HG03460 (cell line): ENCODE results near the gene GPR157.
"Not testable (repeated sequence)": the region's sequence is repeated elsewhere in the genome, so short reads cannot be mapped to it uniquely, and the experiment has no call there.

Experiments
- ATAC-seq: cut with Tn5 transposase; IDR thresholded peaks from one replicate; pipeline ENCODE4 v1.9.1; 2021; ENCODE audit not compliant: unreplicated experiment

GPR157 gene, protein sequence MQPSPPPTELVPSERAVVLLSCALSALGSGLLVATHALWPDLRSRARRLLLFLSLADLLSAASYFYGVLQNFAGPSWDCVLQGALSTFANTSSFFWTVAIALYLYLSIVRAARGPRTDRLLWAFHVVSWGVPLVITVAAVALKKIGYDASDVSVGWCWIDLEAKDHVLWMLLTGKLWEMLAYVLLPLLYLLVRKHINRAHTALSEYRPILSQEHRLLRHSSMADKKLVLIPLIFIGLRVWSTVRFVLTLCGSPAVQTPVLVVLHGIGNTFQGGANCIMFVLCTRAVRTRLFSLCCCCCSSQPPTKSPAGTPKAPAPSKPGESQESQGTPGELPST

DNA sequence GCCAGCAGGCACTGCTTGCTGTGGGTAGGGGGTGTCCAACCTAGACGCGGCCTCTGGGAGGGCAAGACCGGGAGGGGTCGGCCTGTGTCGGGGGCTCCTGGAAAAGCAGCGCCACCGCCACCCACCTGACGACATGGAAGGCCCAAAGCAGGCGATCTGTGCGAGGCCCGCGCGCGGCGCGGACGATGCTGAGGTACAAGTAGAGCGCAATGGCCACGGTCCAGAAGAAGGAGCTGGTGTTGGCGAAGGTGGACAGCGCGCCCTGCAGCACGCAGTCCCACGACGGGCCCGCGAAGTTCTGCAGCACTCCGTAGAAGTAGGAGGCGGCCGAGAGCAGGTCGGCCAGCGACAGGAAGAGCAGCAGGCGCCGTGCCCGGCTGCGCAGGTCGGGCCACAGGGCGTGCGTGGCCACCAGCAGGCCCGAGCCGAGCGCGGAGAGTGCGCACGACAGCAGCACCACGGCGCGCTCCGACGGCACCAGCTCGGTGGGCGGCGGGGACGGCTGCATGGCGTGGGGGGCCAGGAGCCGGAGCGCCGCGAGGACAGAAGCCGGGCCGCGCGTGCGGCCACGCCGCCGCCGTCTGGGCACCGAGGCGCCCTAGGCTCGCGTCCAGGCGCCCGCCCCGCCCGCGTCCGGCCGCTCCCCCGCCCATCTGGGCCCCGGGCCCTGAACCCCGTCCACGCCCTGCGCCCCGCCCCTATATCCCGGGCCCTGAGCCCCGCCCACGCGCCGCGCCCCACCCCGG lies at the start of gene GPR157:
TSS of gene GPR157 (minus strand) at position 583 of the 746 bp plus-strand sequence. CDS start at position 508, 75 bp downstream.
- peak; percentile 62 for ATAC-seq

DNA sequence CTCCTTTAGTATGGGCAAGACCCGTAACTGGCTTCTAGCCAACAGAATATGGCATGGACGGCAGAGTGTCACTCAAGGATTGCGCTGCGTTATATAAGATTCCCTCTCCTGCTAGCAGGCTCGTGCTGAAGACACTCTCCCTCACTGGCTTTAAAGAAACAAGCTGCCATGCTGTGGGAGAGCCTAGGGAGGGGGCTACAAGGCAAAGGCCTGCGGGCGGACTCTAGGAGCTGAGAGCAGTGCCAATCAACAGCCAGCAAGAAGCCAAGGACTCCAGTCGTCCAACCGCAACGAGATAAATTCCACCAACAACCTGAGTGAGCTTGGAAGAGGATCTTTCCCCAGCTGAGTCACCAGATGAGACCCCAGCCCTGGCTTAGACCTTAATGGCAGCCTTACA lies 45.9 kb upstream of the GPR157 start:
- no peak for ATAC-seq

DNA sequence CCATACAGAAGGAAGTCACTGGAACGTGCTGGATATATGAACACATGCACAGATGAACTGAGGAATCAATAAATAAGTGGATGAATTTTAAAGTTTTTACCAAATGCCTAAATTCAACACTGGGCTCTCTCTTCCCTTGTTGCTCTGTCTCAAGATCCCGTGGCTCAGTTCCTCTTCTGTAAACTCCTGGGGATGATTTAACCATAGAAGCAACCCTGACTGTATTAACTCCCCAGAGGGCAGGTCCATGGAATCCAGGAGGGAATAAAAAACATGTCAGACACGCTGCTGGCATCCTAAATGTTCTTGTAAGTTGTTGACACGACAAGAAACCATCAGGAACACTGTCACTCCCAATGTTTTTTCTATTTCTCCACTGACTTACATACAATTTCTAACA lies 45.3 kb upstream of the GPR157 start:
- ATAC-seq: no peak

DNA sequence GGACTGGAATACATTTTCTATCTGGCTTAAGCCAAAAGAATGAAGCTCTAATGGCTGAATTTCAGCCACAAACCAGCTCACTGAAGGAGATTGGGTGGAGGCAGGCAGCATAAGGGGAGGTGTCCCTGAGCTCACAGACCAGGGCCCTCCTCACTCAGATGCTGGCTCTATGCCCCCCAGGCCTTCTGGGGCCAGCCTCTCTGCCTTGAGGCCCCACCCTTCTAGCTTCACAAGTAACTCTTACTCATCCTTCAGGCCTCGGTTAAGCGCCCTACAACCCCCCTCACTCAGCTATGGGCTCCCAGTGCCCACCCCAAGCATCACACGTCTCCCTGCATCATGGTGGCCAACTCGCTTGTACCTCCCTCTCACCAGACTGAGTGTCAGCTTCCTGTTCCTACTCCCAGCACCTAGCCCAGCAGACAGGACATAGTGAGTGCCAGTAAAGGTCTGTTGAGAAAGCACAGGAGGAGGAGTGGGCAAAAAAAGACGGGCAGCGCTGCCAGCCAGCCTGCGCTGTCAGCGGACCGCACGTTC lies 40.8 kb upstream of the GPR157 start:
- no peak for ATAC-seq

DNA sequence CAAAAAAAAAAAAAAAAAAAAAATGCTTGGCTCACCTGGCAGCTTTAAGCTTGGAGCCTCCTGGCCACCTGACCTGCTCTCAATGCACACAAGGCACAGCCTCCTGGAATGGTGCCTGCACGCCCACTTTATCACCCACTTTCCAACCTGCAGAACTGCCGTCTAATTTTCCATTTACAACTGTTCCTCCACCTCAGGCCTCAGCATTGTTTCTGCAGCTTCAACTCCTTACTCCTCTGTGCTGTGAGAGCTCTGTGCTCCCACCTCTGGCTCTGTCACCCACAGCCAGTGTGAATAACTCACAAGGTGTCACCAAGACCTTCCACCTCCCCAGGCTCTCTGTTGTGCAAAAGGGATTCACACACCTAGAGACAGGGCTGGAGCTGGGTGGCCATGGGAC lies 38.7 kb upstream of the GPR157 start:
- ATAC-seq: no peak

DNA sequence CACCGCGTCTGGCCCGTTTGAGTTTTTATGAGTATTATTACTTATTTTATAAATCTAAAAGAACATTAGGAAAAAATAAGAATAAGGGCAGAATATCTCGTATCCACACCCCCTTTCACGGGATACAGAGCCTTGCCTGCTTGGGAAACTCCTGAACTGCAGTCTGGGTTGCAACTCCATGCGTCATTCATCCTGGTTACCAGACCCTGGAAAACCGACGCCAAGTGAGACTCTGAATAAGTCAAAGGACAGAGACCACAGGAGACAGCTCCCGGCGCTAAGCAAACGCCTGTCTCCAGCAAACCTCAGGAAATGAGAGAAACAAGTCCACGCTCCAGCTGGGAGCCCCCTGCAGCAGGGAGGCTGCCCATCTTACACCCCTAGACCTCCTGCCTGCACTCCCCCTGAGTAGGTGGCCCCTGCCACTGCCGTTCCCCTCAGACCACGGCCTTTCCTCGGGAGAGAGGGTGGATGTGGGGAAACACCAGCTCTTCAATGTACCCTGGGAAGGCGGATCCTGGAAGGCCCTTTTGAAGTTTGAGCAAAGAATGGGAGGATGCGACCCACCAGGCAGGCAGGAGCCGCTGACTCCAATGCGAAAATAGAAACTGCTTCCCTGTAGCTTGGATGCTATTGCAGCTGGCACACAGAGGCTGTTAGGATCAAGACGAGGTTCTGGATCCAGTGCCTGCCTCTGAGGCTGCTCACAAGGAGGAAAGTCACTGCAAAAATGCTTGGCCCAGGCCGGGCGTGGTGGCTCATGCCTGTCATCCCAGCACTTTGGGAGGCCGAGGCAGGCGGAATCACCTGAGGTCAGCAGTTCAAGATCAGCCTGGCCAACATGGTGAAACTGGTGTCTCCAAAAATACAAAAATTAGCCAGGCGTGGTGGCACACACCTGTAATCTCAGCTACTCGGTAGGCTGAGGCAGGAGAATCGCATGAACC lies 37.7 kb upstream of the GPR157 start:
- ATAC-seq: no peak

DNA sequence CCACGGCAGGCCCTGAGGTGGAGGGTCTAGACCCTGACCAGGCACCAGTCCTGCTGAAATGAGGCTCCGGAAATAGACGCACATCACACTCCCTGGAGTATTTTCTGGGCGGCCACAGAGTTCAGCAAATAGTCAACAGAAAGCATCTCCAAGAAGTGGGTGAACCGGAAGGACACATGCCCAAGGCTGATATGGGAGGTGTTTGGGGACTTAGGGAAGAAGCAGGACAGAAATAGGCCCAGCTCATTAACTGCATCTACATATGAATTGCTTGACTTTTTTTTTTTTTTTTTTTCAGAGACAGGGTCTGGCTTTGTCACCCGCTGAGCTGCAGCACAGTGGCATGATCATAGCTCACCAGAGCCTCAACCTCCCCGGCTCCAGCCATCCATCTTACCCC lies 36.5 kb upstream of the GPR157 start:
- no peak for ATAC-seq

DNA sequence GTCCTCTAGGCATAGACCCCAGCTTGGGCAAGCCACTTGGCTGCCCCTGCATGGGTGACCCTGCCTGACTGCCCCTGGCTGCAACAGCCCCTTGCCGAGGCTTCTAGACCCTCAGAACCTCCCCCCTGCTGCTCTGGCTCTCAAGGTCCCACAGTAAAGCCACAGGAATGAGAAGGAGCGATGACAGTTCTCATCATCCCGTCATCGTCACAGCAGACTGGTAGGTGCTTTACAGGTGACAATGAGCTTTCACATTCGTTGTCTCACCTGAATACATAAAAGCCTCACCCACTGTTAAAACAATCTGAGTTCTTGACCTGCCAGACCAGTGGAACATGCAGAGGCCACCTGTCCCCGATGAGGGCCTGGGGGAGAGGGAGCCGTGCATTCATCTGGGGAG lies 36.0 kb upstream of the GPR157 start:
- no peak for ATAC-seq

DNA sequence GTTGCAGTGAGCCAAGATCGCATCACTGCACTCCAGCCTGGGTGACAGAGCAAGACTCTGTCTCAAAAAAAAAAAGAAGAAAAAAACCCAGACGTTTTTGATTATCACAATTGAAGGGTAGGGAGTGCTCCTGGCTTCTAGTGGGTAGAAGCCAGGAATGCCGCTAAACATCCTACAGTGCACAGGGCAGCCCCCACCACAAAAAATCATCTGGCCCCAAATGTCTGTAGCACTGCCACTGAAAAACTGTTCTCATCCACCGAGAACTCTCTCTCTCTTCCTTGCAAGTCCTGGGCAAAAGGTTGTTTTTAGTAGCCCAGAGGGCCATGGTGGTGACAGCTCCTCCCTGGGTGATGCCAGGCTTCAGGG lies 35.6 kb upstream of the GPR157 start:
- no peak for ATAC-seq

DNA sequence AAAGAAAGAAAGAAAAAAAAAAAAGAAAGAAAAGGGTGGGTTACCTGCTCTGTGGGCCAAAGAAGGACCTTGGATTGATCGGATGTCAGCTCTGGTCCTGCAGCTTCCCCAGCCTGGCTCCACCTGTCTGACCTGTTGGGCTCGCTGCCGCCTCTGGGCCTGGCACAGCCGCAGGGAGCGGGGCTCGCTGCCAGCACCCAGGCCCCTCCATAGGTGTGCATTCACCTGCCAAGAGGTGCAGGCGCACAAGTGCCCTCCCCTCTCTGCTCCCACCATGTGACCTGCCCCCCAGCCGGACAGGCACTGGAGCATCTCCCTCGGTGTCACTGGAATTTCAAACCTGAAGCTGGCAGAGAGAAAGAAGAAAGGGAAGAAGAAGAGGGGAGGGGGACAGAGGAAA lies 33.1 kb upstream of the GPR157 start:
- ATAC-seq: no peak

DNA sequence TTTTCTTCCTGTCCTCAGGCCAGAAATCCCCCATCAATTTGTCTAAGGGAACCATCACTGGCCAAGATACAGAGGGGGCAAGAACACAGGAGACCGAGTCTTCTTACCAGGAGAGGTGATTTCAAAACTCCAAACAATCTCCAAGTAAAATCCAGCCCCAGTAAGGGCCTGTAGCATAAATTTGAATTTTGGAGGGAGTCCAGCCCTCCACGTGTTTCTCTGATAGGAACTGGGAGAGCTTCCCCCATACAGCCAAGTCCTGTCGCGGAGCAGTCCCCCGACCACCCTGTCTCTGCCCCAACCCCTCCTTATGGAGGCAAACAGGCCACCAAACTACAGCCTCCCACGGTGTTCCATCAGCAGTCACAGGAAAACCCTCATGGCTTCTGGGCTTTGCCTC lies 32.4 kb upstream of the GPR157 start:
- ATAC-seq: no peak

DNA sequence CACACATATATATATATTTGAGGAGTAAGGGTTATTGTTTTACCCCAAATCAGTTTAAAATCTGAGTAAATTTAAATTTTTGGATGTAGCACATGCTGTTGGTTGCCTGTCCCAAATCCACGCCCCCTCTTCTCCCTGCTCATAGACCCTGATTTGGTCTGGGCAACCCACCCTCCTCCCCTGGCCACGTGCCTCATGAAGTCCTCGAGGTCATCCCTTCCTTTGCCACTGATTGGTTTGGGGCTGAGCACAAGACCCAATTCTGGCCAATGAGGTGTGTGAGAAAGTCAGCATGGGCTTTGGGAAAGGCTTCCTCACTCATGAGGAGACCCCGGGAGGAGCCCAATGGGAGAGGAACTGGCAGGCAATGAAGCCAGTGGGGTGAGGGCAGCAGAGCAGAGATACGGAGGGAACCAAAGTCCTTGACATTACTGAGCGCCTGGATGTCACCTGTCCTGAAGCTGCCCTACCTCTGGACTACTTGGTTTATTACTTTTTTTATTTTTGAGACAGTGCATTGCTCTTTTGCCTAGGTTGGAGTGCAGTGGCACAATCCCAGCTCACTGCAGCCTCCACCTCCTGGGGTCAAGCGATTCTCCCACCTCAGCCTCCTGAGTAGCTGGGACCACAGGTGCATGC lies 31.3 kb upstream of the GPR157 start:
- ATAC-seq: no peak

DNA sequence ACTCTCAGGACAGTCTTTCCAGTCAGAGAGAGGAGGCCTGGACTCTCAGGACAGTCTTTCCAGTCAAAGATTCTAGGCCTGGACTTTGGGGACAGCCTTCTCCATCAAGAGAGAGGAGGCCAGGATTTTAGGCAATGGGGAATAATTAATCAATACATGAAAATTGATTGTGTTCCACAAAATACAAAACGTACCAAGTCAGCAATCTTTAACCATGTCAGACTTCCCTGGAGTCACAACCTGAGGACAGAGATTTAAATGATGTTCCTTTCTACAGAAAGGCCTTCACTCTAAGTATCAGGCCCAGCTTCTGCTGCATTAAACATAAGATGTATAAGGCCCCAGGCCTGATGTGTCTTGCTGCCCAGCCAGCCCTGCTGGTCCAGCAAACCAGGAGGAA lies 27.0 kb upstream of the GPR157 start:
- ATAC-seq: no peak

DNA sequence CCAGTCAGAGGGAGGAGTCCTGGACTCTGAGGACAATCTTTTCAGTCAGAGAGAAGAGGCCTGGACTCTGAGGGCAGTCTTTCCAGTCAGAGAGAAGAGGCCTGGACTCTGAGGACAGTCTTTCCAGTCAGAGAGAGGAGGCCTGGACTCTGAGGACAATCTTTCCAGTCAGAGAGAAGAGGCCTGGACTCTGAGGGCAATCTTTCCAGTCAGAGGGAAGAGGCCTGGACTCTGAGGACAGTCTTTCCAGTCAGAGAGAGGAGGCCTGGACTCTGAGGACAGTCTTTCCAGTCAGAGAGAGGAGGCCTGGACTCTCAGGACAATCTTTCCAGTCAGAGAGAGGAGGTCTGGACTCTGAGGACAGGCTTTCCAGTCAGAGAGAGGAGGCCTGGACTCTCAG lies 26.5 kb upstream of the GPR157 start:
- ATAC-seq: not testable (repeated sequence)

DNA sequence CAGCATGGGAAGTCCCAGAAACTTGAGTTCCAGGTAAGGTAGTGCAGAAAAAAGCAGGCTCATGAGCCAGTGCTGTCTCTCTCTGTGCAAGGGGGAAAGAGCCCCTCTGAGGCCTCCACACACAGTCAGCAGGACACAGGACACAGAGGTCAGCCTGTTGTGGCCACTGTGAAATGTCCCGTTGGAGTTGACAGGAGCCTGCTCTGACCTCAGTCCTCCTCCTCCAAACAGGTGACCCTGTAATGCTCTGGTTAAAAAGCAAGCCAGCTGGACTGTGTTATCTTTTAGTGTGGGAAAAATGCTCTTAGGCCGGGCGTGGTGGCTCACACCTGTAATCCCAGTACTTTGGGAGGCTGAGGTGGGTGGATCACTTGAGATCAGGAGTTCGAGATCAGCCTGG lies 24.2 kb upstream of the GPR157 start:
- no peak for ATAC-seq

DNA sequence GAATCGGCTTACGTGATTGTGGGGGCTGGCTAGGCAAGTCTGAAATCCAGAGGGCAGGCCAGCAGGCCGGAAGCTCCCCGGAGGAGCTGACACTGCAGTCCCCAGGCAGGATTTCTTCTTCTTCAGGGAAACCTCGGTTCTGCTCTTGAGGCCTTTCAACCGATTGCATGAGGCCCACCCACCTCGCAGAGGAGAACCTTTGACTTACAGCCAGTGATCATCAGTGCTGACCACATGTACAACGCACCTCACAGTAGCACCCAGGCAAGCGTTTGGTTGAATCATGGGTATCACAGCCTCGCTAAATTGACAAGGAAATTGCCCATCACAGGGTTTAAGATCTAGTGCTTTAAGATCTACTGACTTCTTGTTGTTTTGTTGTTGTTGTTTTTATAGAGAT lies 23.6 kb upstream of the GPR157 start:
- no peak for ATAC-seq

DNA sequence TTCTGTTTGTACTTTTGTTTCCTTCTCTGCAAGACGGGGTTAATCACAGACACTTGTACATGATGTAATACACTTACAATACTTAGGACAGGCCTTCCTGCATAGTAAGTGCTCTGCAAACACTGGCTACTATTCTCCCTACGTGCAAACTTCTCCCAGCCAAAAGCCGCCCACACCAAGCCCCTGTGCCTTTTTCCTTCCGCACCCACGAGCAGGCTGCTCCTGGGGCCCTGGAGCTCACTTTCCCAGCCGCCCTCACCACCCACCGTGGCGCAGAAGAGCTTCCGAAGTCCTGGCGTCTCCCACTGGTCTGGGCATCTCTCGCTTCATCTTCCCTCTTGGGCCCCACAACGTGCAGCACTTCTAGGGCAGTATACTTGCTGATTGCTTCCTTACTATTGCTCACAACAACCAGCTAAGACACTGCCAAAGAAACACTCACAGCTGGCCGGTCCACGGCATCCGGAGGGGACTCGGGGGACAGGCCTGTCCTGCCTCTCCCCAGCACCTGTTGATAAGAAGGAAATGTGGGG lies 22.5 kb upstream of the GPR157 start:
- ATAC-seq: no peak

DNA sequence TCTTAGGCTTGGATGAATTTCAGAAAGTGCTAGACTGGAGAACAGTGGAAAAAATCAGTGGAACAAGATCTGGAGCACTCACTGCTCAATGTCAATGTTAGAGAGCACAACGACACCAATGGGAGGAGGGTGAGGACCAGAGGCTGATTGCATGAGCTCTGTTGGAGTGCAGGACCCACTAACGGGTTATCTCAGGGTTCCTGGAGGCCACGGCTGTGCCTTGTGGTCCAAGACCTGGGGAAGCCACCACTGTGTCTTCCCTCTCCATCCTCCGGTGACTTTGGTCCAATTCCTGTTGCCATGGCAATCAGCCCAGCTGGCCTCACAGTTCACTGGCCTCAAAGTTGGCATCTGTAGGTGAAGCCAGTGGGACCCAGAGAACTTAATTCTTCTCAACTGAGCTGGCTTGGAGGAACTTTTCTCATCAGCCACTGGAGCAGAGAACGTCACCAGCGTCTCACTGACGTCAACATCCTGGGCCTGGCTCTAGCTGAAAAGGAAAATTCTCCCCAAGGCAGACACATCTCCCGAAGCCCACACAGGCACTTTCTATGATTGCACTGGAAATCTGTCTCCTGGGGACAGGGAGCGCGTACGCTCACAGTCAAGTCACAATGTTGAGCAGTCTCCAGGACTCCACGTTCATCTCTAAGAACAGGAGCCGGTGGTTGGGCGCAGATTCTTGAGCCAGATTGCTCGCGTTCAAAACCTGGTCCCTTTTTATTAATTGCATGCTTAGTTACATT lies 21.9 kb upstream of the GPR157 start:
- no peak for ATAC-seq

DNA sequence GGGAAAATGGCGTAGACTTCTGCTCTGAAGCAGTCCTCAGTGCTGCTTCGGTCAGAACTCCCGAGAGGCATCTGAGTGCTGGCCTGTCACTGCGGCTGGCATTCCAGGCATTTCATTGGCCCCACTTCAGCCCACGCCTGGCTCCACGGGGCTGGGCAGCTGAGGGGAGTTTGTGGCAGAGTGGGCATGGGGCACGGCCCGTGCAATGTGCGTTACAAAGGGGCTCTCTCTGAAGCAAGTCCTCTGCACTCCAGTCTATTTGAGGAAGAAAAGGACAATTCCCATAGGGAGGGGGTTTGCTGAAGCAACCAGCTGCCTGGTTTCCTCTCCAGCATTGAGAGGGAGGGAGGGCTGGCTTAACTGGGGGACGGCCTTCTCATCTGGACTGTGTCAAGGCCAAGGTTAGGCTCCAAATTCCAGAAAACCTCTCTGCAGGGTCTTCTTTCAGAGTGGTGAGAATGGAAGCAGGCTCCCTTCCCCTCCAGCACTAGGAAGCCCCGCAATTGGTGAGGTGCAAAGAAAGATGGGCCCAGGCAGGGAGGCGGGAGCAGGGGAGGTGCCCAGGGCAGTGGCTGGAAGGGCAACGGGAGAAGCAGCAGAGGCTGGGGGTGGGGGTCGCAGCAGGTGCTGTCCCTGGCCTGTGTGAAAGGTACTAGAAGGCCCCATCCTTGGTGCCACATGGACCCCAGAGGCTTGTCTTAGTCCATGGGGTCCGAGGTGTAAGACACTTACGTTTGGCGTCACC lies 21.1 kb upstream of the GPR157 start:
- no peak for ATAC-seq
